ENCODE results near the gene NUDT4B. TPM values are rescaled to one million over a fixed set of nuclear protein-coding genes. Genes with fewer than 3 reads are reported as not detected.

Gene NUDT4B
- total RNA-seq, 4 donors from 2014 or later, result 29.5 to 59.0 TPM; not detected in 2

Small RNA genes lying within 50 kb of the gene (small RNA-seq; reads per million reads assigned to genes)
- 0 reads per million in 4 donors for gene RNU6-1171P

Other genes with a start within 250 kb of the NUDT4B start
- 10 to 100 TPM; 19.5 to 48.4 (median 32.8) TPM for gene NBPF14, start 152.8 kb upstream of the NUDT4B start, total RNA-seq
- gene PDE4DIP, start 95.7 kb downstream of the NUDT4B start, total RNA-seq, result 100 to 1,000 TPM in 1 of 4 donors, 10 to 100 TPM in 3; 50.9 to 149 (median 57.3) TPM

Measured in transverse colon (tissue), 4 donors.